HepG2 (cell line): Measurements from ENCODE around the gene PHACTR3. TPM values are rescaled to one million over a fixed set of nuclear protein-coding genes. Genes with fewer than 3 reads are reported as not detected.

Source experiments
- ATAC-seq: fragments of 200-7000 bp; cut with Tn5 transposase; 3 replicates; pipeline ENCODE4 v1.9.1; 2020; ENCODE audit warnings: mild to moderate bottlenecking, moderate library complexity
- BruUV-seq: library from RNA; stranded (reverse); fragments of 400-500 nt; replicated peaks from 2 replicates; lab custom pipeline; 2021; lab: Mats Ljungman, UMichigan
- CTCF ChIA-PET: fragments of 300-600 bp; formaldehyde crosslinking; extraction: SDS; loops from one replicate; lab custom pipeline; 2021; ENCODE audit warnings: low total read pairs, inconsistent platforms, low intra/inter-chr PET ratio; lab: Yijun Ruan, JAX
- POLR2A ChIA-PET: fragments of 350-600 bp; sonication (Branson Sonifier 250); formaldehyde crosslinking; loops from one replicate; lab custom pipeline; 2020; ENCODE audit warnings: antibody characterized with exemption, inconsistent platforms; lab: Yijun Ruan, JAX
- DNase-seq: peaks from one replicate; pipeline ENCODE4 v3.0.0-alpha.2; 2015; ENCODE audit warnings: low spot score
- FAIRE-seq: peaks from 3 replicates; lab custom pipeline; 2011; peaks lifted over from hg19 to GRCh38; lab: Jason Lieb, UNC
- H2AFZ ChIP-seq: one replicate; pipeline ENCODE4 v1.6.1; 2011; ENCODE audit warnings: low read length, inconsistent platforms
- H3K27ac ChIP-seq: fragments of 300-600 bp; 3 replicates; pipeline ENCODE4 v1.8.0; 2011; ENCODE audit warnings: mixed run types, mild to moderate bottlenecking, mixed read lengths, low read length, inconsistent platforms; ENCODE audit not compliant: insufficient read depth; ENCODE audit errors: extremely low read length
- H3K27me3 ChIP-seq, 2 experiments: fragments of 200-600 bp in 1 of 2; 2 replicates in 1 of 2; 3 replicates in 1 of 2; pipeline versions ENCODE4 v1.6.0 to v1.8.0; 2011; ENCODE audit warnings: low read length in 2 of 2, mild to moderate bottlenecking in 2 of 2, moderate library complexity in 2 of 2, inconsistent platforms in 1 of 2; ENCODE audit not compliant: insufficient read depth in 2 of 2, control insufficient read depth in 1 of 2
- H3K36me3 ChIP-seq, 2 experiments: fragments of 200-600 bp in 1 of 2; replicated peaks in 1 of 2; 2 replicates in 1 of 2; 3 replicates in 1 of 2; pipeline versions ENCODE4 v1.5.1 to v1.8.0; 2011; ENCODE audit warnings: low read length in 2 of 2, inconsistent platforms in 1 of 2; ENCODE audit not compliant: insufficient read depth in 2 of 2, control insufficient read depth in 1 of 2
- H3K4me1 ChIP-seq: 2 replicates; pipeline ENCODE4 v1.5.1; 2012; ENCODE audit warnings: low read length, inconsistent platforms; ENCODE audit not compliant: insufficient read depth
- H3K4me2 ChIP-seq: 2 replicates; pipeline ENCODE4 v1.6.0; 2011; ENCODE audit warnings: low read depth, low read length, inconsistent platforms
- H3K4me3 ChIP-seq, 3 experiments: fragments of 200-600 bp in 1 of 3; sonication (generic), shearing (Covaris generic) in 1 of 3; replicated peaks in 1 of 3; 2 replicates each; pipeline ENCODE4 v1.5.1; 2011 to 2016; ENCODE audit warnings: low read length in 3 of 3, inconsistent platforms in 2 of 3, low read depth in 2 of 3, mild to moderate bottlenecking in 2 of 3, control low read depth in 1 of 3, mixed read lengths in 1 of 3; ENCODE audit not compliant: insufficient read depth in 1 of 3
- H3K79me2 ChIP-seq: one replicate; pipeline ENCODE4 v1.6.1; 2011; ENCODE audit warnings: low read length, inconsistent platforms; ENCODE audit not compliant: insufficient read depth
- H3K9ac ChIP-seq: 2 replicates; pipeline ENCODE4 v1.6.0; 2011; ENCODE audit warnings: mild to moderate bottlenecking, low read depth, low read length, inconsistent platforms; ENCODE audit not compliant: insufficient read depth
- H3K9me3 ChIP-seq: 2 replicates; pipeline ENCODE4 v1.5.1; 2012; ENCODE audit warnings: mild to moderate bottlenecking, low read length
- H4K20me1 ChIP-seq: 2 replicates; pipeline ENCODE4 v1.6.0; 2011; ENCODE audit warnings: inconsistent platforms, mild to moderate bottlenecking, low read length, moderate library complexity; ENCODE audit not compliant: insufficient read depth
- ARID3A ChIP-seq: IDR thresholded peaks from 2 replicates; pipeline ENCODE4 v1.6.1; 2012; ENCODE audit warnings: low read depth, low read length, improper control_type of control experiment
- ARID4A ChIP-seq: sonication (generic); formaldehyde crosslinking; IDR thresholded peaks from 2 replicates; pipeline ENCODE4 v1.5.0; 2020; ENCODE audit warnings: mild to moderate bottlenecking, missing genetic modification reagents, borderline replicate concordance
- CEBPB ChIP-seq: IDR thresholded peaks from 2 replicates; pipeline ENCODE4 v1.6.1; 2011; ENCODE audit warnings: low read depth, low read length, improper control_type of control experiment, borderline replicate concordance
- IKZF4 ChIP-seq: sonication (generic); formaldehyde crosslinking; IDR thresholded peaks from 2 replicates; pipeline ENCODE4 v1.5.1; 2020; ENCODE audit warnings: borderline replicate concordance, mild to moderate bottlenecking, low read depth, missing genetic modification reagents; ENCODE audit errors: not compliant biosample characterization
- ZBTB21 ChIP-seq: sonication (generic); formaldehyde crosslinking; IDR thresholded peaks from 2 replicates; pipeline ENCODE4 v1.4.0; 2020; ENCODE audit warnings: missing genetic modification reagents
- ZMYM2 ChIP-seq: sonication (generic); formaldehyde crosslinking; IDR thresholded peaks from 2 replicates; pipeline ENCODE4 v1.8.0; 2022; ENCODE audit warnings: mild to moderate bottlenecking, missing genetic modification reagents
- ZNF350 ChIP-seq: sonication (generic); formaldehyde crosslinking; IDR thresholded peaks from 2 replicates; pipeline ENCODE4 v1.4.0; 2020; ENCODE audit warnings: mild to moderate bottlenecking, low read depth, missing genetic modification reagents, borderline replicate concordance
- ZNF777 ChIP-seq: sonication (generic); formaldehyde crosslinking; IDR thresholded peaks from 2 replicates; pipeline ENCODE4 v1.4.0; 2020; ENCODE audit warnings: missing genetic modification reagents
- ZNF784 ChIP-seq: sonication (generic); formaldehyde crosslinking; IDR thresholded peaks from 2 replicates; pipeline ENCODE4 v1.5.1; 2020; ENCODE audit warnings: missing genetic modification reagents, mild to moderate bottlenecking, borderline replicate concordance
- WGBS: methylation state at CpG from one replicate; pipeline ENCODE4 v1.1.6; 2017; ENCODE audit warnings: low lambda C conversion rate; 5-methylcytosine and 5-hydroxymethylcytosine counted together
- in situ Hi-C: cut with HindIII; loops from 2 replicates; pipeline ENCODE4 v1.10.0; 2017; ENCODE audit warnings: low pct_unique_long_range_greater_than_20kb; ENCODE audit not compliant: extremely low pct_ligation_motif_present
- intact Hi-C: fragments of 100-400 bp; cut with micrococcal nuclease; formaldehyde crosslinking; loops from one replicate; pipeline ENCODE4 v1.10.0; 2022; ENCODE audit not compliant: unreplicated experiment
- polyA plus RNA-seq, 8 experiments: library from polyadenylated mRNA; depleted of rRNA in 3 of 8; stranded (reverse) in 7 of 8; unstranded in 1 of 8; fragments of >200 nt; fragmentation: Illumina TruSeq in 4 of 8; extraction: Trizol in 4 of 8; gene quantifications; 2 replicates each; pipeline versions ENCODE4 v1.2.1 to v1.2.3, GENCODE V29; 2011 to 2016; ENCODE audit warnings: low read depth in 4 of 8, missing spikeins in 1 of 8, mixed read lengths in 1 of 8; ENCODE audit not compliant: insufficient read depth in 1 of 8
- total RNA-seq, 5 experiments: library from RNA; depleted of rRNA; stranded (reverse); fragments of >200 nt; fragmentation: Illumina TruSeq; extraction: Trizol; gene quantifications; 2 replicates each; pipeline ENCODE4 v1.2.3, GENCODE V29; 2016; ENCODE audit warnings: low read depth in 1 of 5

PHACTR3 gene
- total and polyA plus RNA-seq, 2 of the 13 experiments (the other 11 are each of a cell fraction or from before 2014, with no cell fraction given), result not detected

GRCh38 chr20:59671661-59672471, 67.5 kb downstream of the PHACTR3 start:
- no TSS peak for BruUV-seq
- H3K4me3 ChIP-seq, result no peak overlapping the region

GRCh38 chr20:59672576-59672975, 68.2 kb downstream of the PHACTR3 start:
- Histone ChIP-seq H3K27me3 (peaks cover 12 to 59% of the 10 kb centered on the region in 2 experiments; a peak in 4 of 5 replicates), H3K4me2 (no peak overlapping the region), H3K9ac (no peak overlapping the region), H2AFZ (no peak overlapping the region), H3K4me1 (no peaks in the 10 kb centered on the region), H3K36me3 (no peaks in the 10 kb centered on the region), H4K20me1 (no peaks in the 10 kb centered on the region), H3K27ac (no peak overlapping the region), H3K9me3 (no peaks in the 10 kb centered on the region), H3K4me3 (no peak overlapping the region), H3K79me2 (no peaks in the 10 kb centered on the region)
- ChIA-PET POLR2A (no interaction called here), CTCF (no interaction called here)
- ATAC-seq (no peak), DNase-seq (no peak), FAIRE-seq (no peak)
- in situ Hi-C loops (no loop called here), intact Hi-C loops (no loop called here)
- 7% methylated on average over 9 of the region's 9 CpGs for WGBS
- no TSS peak for BruUV-seq
- no peak for TF ChIP-seq ZNF784 (CRISPR knock-in tag)
- TF ChIP-seq ZBTB21 (CRISPR knock-in tag), result no peak
- no peak for TF ChIP-seq ZNF350 (CRISPR knock-in tag)
- no peak for TF ChIP-seq ARID4A (CRISPR knock-in tag)
- no peak for TF ChIP-seq ARID3A
- no peak for TF ChIP-seq CEBPB
- no peak for TF ChIP-seq ZNF777 (CRISPR knock-in tag)
- TF ChIP-seq IKZF4, result no peak

More at GRCh38 chr20:59671661-59672471, 67.5 kb downstream of the PHACTR3 start:
- no peak for FAIRE-seq
- intact Hi-C loops, result no loop called here
- no peak overlapping the region for H3K27ac ChIP-seq
- peaks cover 12 to 60% of the 10 kb centered on the region in 2 experiments; a peak in 4 of 5 replicates for H3K27me3 ChIP-seq
- no peaks in the 10 kb centered on the region for H3K4me1 ChIP-seq
- H3K36me3 ChIP-seq, result no peaks in the 10 kb centered on the region
- DNase-seq, result no peak
- H4K20me1 ChIP-seq, result no peaks in the 10 kb centered on the region
- H3K9ac ChIP-seq, result no peak overlapping the region
- no peak for ATAC-seq
- TF ChIP-seq ZMYM2 (CRISPR knock-in tag), result no peak
- H3K9me3 ChIP-seq, result no peaks in the 10 kb centered on the region
- ChIA-PET CTCF (no interaction called here), POLR2A (no interaction called here)
- H3K79me2 ChIP-seq, result no peaks in the 10 kb centered on the region
- no peak overlapping the region for H2AFZ ChIP-seq
- 16% methylated on average over 5 of the region's 16 CpGs for WGBS
- in situ Hi-C loops, result no loop called here
- H3K4me2 ChIP-seq, result no peak overlapping the region
